HepG2 (cell line): ENCODE measurements around the gene HSPB3. TPM values are rescaled to one million over a fixed set of nuclear protein-coding genes. Genes with fewer than 3 reads are reported as not detected.

Source experiments
- ATAC-seq: fragments of 200-7000 bp; cut with Tn5 transposase; 3 replicates; pipeline ENCODE4 v1.9.1; 2020; ENCODE audit warnings: mild to moderate bottlenecking, moderate library complexity
- BruUV-seq: library from RNA; stranded (reverse); fragments of 400-500 nt; replicated peaks from 2 replicates; lab custom pipeline; 2021; lab: Mats Ljungman, UMichigan
- CTCF ChIA-PET: fragments of 300-600 bp; formaldehyde crosslinking; extraction: SDS; loops from one replicate; lab custom pipeline; 2021; ENCODE audit warnings: low total read pairs, inconsistent platforms, low intra/inter-chr PET ratio; lab: Yijun Ruan, JAX
- POLR2A ChIA-PET: fragments of 350-600 bp; sonication (Branson Sonifier 250); formaldehyde crosslinking; loops from one replicate; lab custom pipeline; 2020; ENCODE audit warnings: antibody characterized with exemption, inconsistent platforms; lab: Yijun Ruan, JAX
- DNase-seq: peaks from one replicate; pipeline ENCODE4 v3.0.0-alpha.2; 2015; ENCODE audit warnings: low spot score
- FAIRE-seq: peaks from 3 replicates; lab custom pipeline; 2011; peaks lifted over from hg19 to GRCh38; lab: Jason Lieb, UNC
- H2AFZ ChIP-seq: one replicate; pipeline ENCODE4 v1.6.1; 2011; ENCODE audit warnings: low read length, inconsistent platforms
- H3K27ac ChIP-seq: fragments of 300-600 bp; 3 replicates; pipeline ENCODE4 v1.8.0; 2011; ENCODE audit warnings: mixed run types, mild to moderate bottlenecking, mixed read lengths, low read length, inconsistent platforms; ENCODE audit not compliant: insufficient read depth; ENCODE audit errors: extremely low read length
- H3K27me3 ChIP-seq, 2 experiments: fragments of 200-600 bp in 1 of 2; 2 replicates in 1 of 2; 3 replicates in 1 of 2; pipeline versions ENCODE4 v1.6.0 to v1.8.0; 2011; ENCODE audit warnings: low read length in 2 of 2, mild to moderate bottlenecking in 2 of 2, moderate library complexity in 2 of 2, inconsistent platforms in 1 of 2; ENCODE audit not compliant: insufficient read depth in 2 of 2, control insufficient read depth in 1 of 2
- H3K36me3 ChIP-seq, 2 experiments: fragments of 200-600 bp in 1 of 2; replicated peaks in 1 of 2; 2 replicates in 1 of 2; 3 replicates in 1 of 2; pipeline versions ENCODE4 v1.5.1 to v1.8.0; 2011; ENCODE audit warnings: low read length in 2 of 2, inconsistent platforms in 1 of 2; ENCODE audit not compliant: insufficient read depth in 2 of 2, control insufficient read depth in 1 of 2
- H3K4me1 ChIP-seq: 2 replicates; pipeline ENCODE4 v1.5.1; 2012; ENCODE audit warnings: low read length, inconsistent platforms; ENCODE audit not compliant: insufficient read depth
- H3K4me2 ChIP-seq: 2 replicates; pipeline ENCODE4 v1.6.0; 2011; ENCODE audit warnings: low read depth, low read length, inconsistent platforms
- H3K4me3 ChIP-seq, 3 experiments: fragments of 200-600 bp in 1 of 3; sonication (generic), shearing (Covaris generic) in 1 of 3; replicated peaks in 1 of 3; 2 replicates each; pipeline ENCODE4 v1.5.1; 2011 to 2016; ENCODE audit warnings: low read length in 3 of 3, inconsistent platforms in 2 of 3, low read depth in 2 of 3, mild to moderate bottlenecking in 2 of 3, control low read depth in 1 of 3, mixed read lengths in 1 of 3; ENCODE audit not compliant: insufficient read depth in 1 of 3
- H3K79me2 ChIP-seq: one replicate; pipeline ENCODE4 v1.6.1; 2011; ENCODE audit warnings: low read length, inconsistent platforms; ENCODE audit not compliant: insufficient read depth
- H3K9ac ChIP-seq: 2 replicates; pipeline ENCODE4 v1.6.0; 2011; ENCODE audit warnings: mild to moderate bottlenecking, low read depth, low read length, inconsistent platforms; ENCODE audit not compliant: insufficient read depth
- H3K9me3 ChIP-seq: 2 replicates; pipeline ENCODE4 v1.5.1; 2012; ENCODE audit warnings: mild to moderate bottlenecking, low read length
- H4K20me1 ChIP-seq: 2 replicates; pipeline ENCODE4 v1.6.0; 2011; ENCODE audit warnings: inconsistent platforms, mild to moderate bottlenecking, low read length, moderate library complexity; ENCODE audit not compliant: insufficient read depth
- ARHGAP35 ChIP-seq: sonication (generic); formaldehyde crosslinking; IDR thresholded peaks from 2 replicates; pipeline ENCODE4 v1.9.0; 2022; ENCODE audit warnings: mild to moderate bottlenecking, inconsistent platforms, moderate library complexity, missing genetic modification reagents, borderline replicate concordance
- MIER2 ChIP-seq: IDR thresholded peaks from 2 replicates; pipeline ENCODE4 v1.6.1; 2016; ENCODE audit warnings: missing biosample characterization, missing genetic modification reagents
- MTF2 ChIP-seq: sonication (generic); formaldehyde crosslinking; IDR thresholded peaks from 2 replicates; pipeline ENCODE4 v1.5.0; 2020; ENCODE audit warnings: missing genetic modification reagents, borderline replicate concordance
- PRMT3 ChIP-seq: sonication (generic); formaldehyde crosslinking; IDR thresholded peaks from 2 replicates; pipeline ENCODE4 v1.8.1; 2022; ENCODE audit warnings: low read depth, mild to moderate bottlenecking, moderate library complexity, missing genetic modification reagents, borderline replicate concordance
- THAP11 ChIP-seq: IDR thresholded peaks from 2 replicates; pipeline ENCODE4 v1.6.1; 2016; ENCODE audit warnings: missing biosample characterization, missing genetic modification reagents
- ZBED4 ChIP-seq: sonication (generic); formaldehyde crosslinking; IDR thresholded peaks from 2 replicates; pipeline ENCODE4 v1.4.0; 2020; ENCODE audit warnings: missing genetic modification reagents, borderline replicate concordance
- ZNF33B ChIP-seq: sonication (generic); formaldehyde crosslinking; IDR thresholded peaks from 2 replicates; pipeline ENCODE4 v1.5.1; 2020; ENCODE audit warnings: mild to moderate bottlenecking, missing genetic modification reagents
- ZNF382 ChIP-seq: sonication (generic); formaldehyde crosslinking; IDR thresholded peaks from 2 replicates; pipeline ENCODE4 v1.5.0; 2020; ENCODE audit warnings: missing genetic modification reagents, mild to moderate bottlenecking, borderline replicate concordance
- ZNF501 ChIP-seq: sonication (generic); formaldehyde crosslinking; IDR thresholded peaks from 2 replicates; pipeline ENCODE4 v1.5.1; 2020; ENCODE audit warnings: mild to moderate bottlenecking, moderate library complexity, missing genetic modification reagents
- ZNF775 ChIP-seq: sonication (generic); formaldehyde crosslinking; IDR thresholded peaks from 2 replicates; pipeline ENCODE4 v1.4.0; 2020; ENCODE audit warnings: missing genetic modification reagents, mild to moderate bottlenecking, moderate library complexity, borderline replicate concordance
- WGBS: methylation state at CpG from one replicate; pipeline ENCODE4 v1.1.6; 2017; ENCODE audit warnings: low lambda C conversion rate; 5-methylcytosine and 5-hydroxymethylcytosine counted together
- in situ Hi-C: cut with HindIII; loops from 2 replicates; pipeline ENCODE4 v1.10.0; 2017; ENCODE audit warnings: low pct_unique_long_range_greater_than_20kb; ENCODE audit not compliant: extremely low pct_ligation_motif_present
- intact Hi-C: fragments of 100-400 bp; cut with micrococcal nuclease; formaldehyde crosslinking; loops from one replicate; pipeline ENCODE4 v1.10.0; 2022; ENCODE audit not compliant: unreplicated experiment
- polyA plus RNA-seq, 8 experiments: library from polyadenylated mRNA; depleted of rRNA in 3 of 8; stranded (reverse) in 7 of 8; unstranded in 1 of 8; fragments of >200 nt; fragmentation: Illumina TruSeq in 4 of 8; extraction: Trizol in 4 of 8; gene quantifications; 2 replicates each; pipeline versions ENCODE4 v1.2.1 to v1.2.3, GENCODE V29; 2011 to 2016; ENCODE audit warnings: low read depth in 4 of 8, missing spikeins in 1 of 8, mixed read lengths in 1 of 8; ENCODE audit not compliant: insufficient read depth in 1 of 8
- total RNA-seq, 5 experiments: library from RNA; depleted of rRNA; stranded (reverse); fragments of >200 nt; fragmentation: Illumina TruSeq; extraction: Trizol; gene quantifications; 2 replicates each; pipeline ENCODE4 v1.2.3, GENCODE V29; 2016; ENCODE audit warnings: low read depth in 1 of 5
- TF ChIP-seq, protein P1 (sequence below): sonication (generic); formaldehyde crosslinking; IDR thresholded peaks from 2 replicates; pipeline ENCODE4 v1.5.0; 2020; ENCODE audit warnings: mild to moderate bottlenecking, missing genetic modification reagents, moderate library complexity

The HSPB3 gene
- total and polyA plus RNA-seq, 2 of the 13 experiments (the other 11 are each of a cell fraction or from before 2014, with no cell fraction given): not detected

- Histone ChIP-seq H3K27me3 (peaks cover 0 to 10% of the 10 kb centered on the region in 2 experiments; a peak in 2 of 5 replicates), H4K20me1 (no peaks in the 10 kb centered on the region), H3K9me3 (no peaks in the 10 kb centered on the region), H3K4me2 (no peak overlapping the region), H2AFZ (no peak overlapping the region), H3K27ac (no peak overlapping the region), H3K79me2 (no peaks in the 10 kb centered on the region)
- ATAC-seq (no peak), FAIRE-seq (no peak), DNase-seq (peak; percentile 15)
- in situ Hi-C loops: no loop called here
- intact Hi-C loops: loop anchor here (1.0 kb wide), 1 partner anchor 46 kb away; no protein-coding TSS in a partner anchor
- BruUV-seq: no TSS peak
- TF ChIP-seq ZNF775 (CRISPR knock-in tag): no peak
- TF ChIP-seq, protein P1, sequence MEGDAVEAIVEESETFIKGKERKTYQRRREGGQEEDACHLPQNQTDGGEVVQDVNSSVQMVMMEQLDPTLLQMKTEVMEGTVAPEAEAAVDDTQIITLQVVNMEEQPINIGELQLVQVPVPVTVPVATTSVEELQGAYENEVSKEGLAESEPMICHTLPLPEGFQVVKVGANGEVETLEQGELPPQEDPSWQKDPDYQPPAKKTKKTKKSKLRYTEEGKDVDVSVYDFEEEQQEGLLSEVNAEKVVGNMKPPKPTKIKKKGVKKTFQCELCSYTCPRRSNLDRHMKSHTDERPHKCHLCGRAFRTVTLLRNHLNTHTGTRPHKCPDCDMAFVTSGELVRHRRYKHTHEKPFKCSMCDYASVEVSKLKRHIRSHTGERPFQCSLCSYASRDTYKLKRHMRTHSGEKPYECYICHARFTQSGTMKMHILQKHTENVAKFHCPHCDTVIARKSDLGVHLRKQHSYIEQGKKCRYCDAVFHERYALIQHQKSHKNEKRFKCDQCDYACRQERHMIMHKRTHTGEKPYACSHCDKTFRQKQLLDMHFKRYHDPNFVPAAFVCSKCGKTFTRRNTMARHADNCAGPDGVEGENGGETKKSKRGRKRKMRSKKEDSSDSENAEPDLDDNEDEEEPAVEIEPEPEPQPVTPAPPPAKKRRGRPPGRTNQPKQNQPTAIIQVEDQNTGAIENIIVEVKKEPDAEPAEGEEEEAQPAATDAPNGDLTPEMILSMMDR (CRISPR knock-in tag): 0 out of 2 replicates have a peak, but pooled peaks have one; percentile 10
- TF ChIP-seq, all 625 proteins: peak for 1
- no peak overlapping the region for H3K4me3 ChIP-seq
- ChIA-PET CTCF (no interaction called here), POLR2A (no interaction called here)
- no peaks in the 10 kb centered on the region for H3K36me3 ChIP-seq
- no peak overlapping the region for H3K9ac ChIP-seq
- no peaks in the 10 kb centered on the region for H3K4me1 ChIP-seq
Measured at GRCh38 chr5:54443270-54443669, 12.2 kb upstream of the HSPB3 start.

DNA sequence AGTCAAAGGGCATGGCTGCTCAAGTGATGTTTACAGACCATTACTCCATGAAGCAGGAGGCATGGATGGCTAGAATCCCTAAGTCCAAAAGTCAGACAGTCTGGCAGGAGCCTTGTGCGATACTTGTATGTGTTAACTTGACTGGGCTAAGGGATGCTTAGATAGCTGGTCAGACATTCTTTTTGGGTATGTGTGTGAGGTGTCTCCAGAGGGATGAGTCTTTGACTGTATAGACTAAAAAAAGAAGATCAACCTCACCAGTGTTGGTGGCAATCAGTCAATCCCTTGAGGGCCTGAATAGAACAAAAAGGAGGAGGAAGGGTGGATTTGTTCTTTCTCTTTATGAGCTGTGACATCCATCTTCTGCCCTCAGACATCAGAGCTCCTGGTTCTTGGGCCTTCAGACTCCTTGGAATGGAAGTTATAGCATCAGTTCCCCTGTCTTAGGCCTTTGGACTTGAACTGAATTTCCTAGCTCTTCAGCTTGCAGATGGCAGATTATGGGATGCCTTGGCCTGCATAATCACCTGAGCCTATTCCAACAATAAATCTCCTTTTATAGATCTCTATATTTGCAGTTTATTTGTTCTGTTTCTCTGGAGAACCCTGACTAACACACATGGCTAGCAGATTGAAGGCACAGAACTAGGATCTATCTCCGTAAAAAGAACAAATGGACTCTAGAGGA, 9.7 kb upstream of the HSPB3 start:
- CTCF ChIA-PET: no interaction called here
- DNase-seq (no peak), ATAC-seq (no peak), FAIRE-seq (no peak)
- Histone ChIP-seq H3K27ac (no peak overlapping the region), H3K79me2 (no peaks in the 10 kb centered on the region), H3K4me1 (no peaks in the 10 kb centered on the region), H3K27me3 (peaks cover 0 to 4% of the 10 kb centered on the region in 2 experiments; a peak in 1 of 5 replicates), H4K20me1 (no peaks in the 10 kb centered on the region), H3K4me3 (no peak overlapping the region), H2AFZ (no peak overlapping the region), H3K36me3 (no peaks in the 10 kb centered on the region), H3K4me2 (no peak overlapping the region), H3K9ac (no peak overlapping the region), H3K9me3 (no peaks in the 10 kb centered on the region)
- in situ Hi-C loops (no loop called here), intact Hi-C loops (no loop called here)
- POLR2A ChIA-PET: no interaction called here
- no TSS peak for BruUV-seq
- 44% methylated on average over 2 of the region's 2 CpGs for whole genome bisulfite sequencing
- TF ChIP-seq MTF2 (no peak), THAP11 (CRISPR knock-in tag) (no peak), ZBED4 (CRISPR knock-in tag) (no peak), ZNF33B (CRISPR knock-in tag) (no peak), ZNF382 (CRISPR knock-in tag) (no peak), MIER2 (no peak), ZNF501 (CRISPR knock-in tag) (no peak), PRMT3 (CRISPR knock-in tag) (no peak), ARHGAP35 (CRISPR knock-in tag) (no peak)
